Stimulated activated memory B cell treated with anti-CD40 and anti-IgM and Interleukin-4, amounts not matched to agents 10 μg/mL and 1 μg/mL and 100 μg/mL, for 72 hours (primary cell): Measurements from ENCODE around the gene FSCN2.

Source experiments
- ATAC-seq: fragments of 150-1000 bp; cut with Tn5 transposase; 2 replicates; pipeline ENCODE4 v1.10.0; 2021
- H3K27ac Mint-ChIP-seq: one replicate; pipeline ENCODE4 v1.8.0; 2022; ENCODE audit warnings: mild to moderate bottlenecking, mixed read lengths
- H3K27me3 Mint-ChIP-seq: one replicate; pipeline ENCODE4 v1.8.0; 2022; ENCODE audit warnings: mixed read lengths
- H3K36me3 Mint-ChIP-seq: one replicate; pipeline ENCODE4 v1.8.0; 2022; ENCODE audit warnings: mixed read lengths
- H3K4me1 Mint-ChIP-seq: one replicate; pipeline ENCODE4 v1.8.0; 2022; ENCODE audit warnings: mixed read lengths
- H3K4me3 Mint-ChIP-seq: one replicate; pipeline ENCODE4 v1.8.0; 2022; ENCODE audit warnings: mild to moderate bottlenecking, moderate library complexity, mixed read lengths
- H3K9me3 Mint-ChIP-seq: one replicate; pipeline ENCODE4 v1.8.0; 2022; ENCODE audit warnings: mixed read lengths

The FSCN2 gene

DNA sequence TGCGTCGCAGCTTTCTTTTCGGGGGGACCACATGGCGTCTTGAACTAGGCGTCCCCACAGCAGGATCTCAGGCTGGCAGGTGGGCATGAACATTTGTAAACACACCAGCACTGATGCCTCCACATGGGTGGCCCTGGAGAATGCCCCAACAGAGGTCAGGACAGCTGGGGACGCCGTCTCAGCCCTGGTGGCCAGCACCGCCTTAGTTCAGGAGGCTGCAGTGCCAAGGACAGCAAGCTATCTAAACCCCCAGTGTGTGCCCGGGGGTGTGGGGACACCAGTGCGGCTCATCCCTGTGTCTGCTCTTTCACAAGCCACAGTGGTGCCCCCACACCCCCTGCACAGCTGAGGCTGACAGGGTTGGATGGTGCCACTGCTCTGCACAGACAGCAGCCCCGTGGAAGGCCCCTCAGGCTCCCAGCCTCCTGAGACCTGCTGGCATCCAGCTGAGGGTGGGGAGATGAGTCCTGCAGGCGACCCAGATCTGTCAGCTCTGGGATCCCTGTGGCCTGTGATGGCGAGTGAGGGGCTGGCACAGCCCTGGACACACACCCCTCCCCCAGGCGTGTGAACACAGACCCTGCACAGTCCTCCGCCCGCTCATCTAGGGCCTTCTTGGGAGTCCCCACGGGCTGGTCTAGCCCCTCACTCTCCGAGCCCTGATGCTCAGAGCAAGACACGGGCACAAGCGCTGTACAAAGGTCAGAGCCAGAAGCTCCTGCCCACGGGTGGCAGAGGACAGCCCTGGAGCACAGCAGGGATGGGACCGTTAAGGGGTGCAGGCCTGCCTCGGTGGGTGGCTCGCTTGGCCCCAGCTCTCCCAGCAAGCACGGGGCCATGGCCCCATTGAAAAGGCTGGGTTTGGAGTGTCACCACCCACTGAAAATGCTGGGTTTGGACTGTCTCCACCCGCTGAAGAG is 10.7 kb downstream of the FSCN2 start:
- Mint-ChIP-seq H3K27me3 (no peaks in the 10 kb centered on the region), H3K9me3 (peaks cover 3% of the 10 kb centered on the region), H3K27ac (no peak overlapping the region), H3K36me3 (peaks cover 56% of the 10 kb centered on the region), H3K4me1 (peaks cover 13% of the 10 kb centered on the region), H3K4me3 (no peak overlapping the region)
- ATAC-seq, result no peak

GRCh38 chr17:81539571-81539900 is 11.4 kb downstream of the FSCN2 start:
- H3K36me3 Mint-ChIP-seq, result peaks cover 62% of the 10 kb centered on the region
- H3K4me1 Mint-ChIP-seq, result peaks cover 11% of the 10 kb centered on the region
- no peaks in the 10 kb centered on the region for H3K27me3 Mint-ChIP-seq
- H3K4me3 Mint-ChIP-seq, result no peak overlapping the region
- H3K9me3 Mint-ChIP-seq, result peaks cover 3% of the 10 kb centered on the region
- H3K27ac Mint-ChIP-seq, result no peak overlapping the region
- no peak for ATAC-seq

DNA sequence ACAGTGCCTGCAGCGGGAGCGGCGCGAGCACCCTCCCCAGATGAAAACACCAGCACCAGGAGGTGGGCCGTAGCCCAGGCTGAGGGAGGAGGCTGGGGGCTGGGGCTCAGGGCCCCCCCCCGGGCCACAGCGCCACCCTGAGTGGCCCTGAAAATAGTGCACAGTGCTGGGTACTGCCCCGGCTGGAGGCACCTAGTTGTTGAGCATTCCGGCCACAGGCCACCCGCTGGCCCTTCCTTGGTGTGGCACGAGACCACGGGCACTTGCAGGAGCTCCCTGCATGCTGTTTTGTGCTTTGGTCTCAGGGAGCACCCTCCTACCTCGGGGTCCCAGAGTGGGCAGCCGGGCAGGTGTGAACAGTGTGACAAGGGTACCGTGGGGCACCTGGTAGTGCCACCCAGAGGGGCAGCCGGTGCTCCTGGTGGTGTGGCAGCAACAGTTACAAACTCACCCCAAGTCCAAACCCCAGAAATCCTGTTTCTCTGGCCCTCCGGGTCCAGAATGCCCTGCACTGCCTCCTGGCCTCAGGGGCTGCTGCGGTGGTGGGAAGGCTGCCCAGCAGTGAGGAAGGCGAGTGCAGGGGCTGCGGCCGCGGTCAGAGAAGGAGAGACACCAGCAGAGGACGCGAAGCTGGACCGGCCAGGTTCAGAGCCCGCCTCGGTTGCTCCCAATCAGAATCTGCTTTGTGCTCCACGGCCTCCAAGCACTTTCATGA is 11.9 kb downstream of the FSCN2 start:
- Mint-ChIP-seq H3K27me3 (no peaks in the 10 kb centered on the region), H3K4me1 (peaks cover 11% of the 10 kb centered on the region), H3K9me3 (peaks cover 3% of the 10 kb centered on the region), H3K36me3 (peaks cover 66% of the 10 kb centered on the region), H3K27ac (no peak overlapping the region), H3K4me3 (no peak overlapping the region)
- ATAC-seq, result no peak

DNA sequence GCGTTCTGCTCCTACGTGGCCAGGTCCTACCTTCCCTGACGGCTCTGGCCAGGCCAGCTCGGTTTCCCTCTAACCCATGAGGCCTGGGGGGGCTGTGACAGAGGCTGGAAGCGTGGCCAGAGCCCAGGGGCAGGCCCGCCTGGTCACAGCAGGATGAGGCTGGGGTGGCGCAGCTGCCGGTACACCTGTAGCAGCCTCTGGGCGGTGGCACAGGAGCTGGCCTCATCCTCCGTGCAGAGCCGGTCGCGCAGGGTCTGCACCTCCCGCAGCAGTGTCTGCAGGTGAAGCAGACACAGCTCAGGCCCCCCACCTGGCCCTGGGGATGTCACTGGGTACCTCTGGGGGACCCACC is 12.5 kb downstream of the FSCN2 start:
- ATAC-seq, result no peak
- Mint-ChIP-seq H3K9me3 (no peaks in the 10 kb centered on the region), H3K27me3 (no peaks in the 10 kb centered on the region), H3K4me3 (no peak overlapping the region), H3K4me1 (peaks cover 11% of the 10 kb centered on the region), H3K36me3 (peaks cover 63% of the 10 kb centered on the region), H3K27ac (no peak overlapping the region)

DNA sequence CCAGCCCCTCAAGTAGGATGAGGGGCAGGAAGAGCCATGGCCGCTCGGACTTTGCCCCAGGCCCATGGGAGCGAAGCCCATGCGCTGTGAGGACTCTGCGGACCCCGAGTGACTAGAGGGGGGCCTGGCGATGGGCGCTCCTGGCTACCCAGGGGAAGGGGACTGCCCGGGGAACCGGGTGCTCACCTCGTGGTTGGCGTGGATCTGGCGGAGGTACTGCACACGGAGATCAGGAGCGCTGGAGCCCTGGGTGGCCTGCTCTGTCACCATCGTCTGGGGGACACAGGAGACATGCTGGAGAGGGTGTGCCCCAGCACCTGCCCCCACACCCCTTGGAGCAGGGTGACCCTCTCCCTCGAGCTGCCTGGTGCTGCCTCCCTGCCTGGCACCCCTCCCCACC is 12.9 kb downstream of the FSCN2 start:
- H3K4me3 Mint-ChIP-seq, result no peak overlapping the region
- H3K27ac Mint-ChIP-seq, result no peak overlapping the region
- peaks cover 11% of the 10 kb centered on the region for H3K4me1 Mint-ChIP-seq
- ATAC-seq, result no peak
- H3K27me3 Mint-ChIP-seq, result no peaks in the 10 kb centered on the region
- peaks cover 62% of the 10 kb centered on the region for H3K36me3 Mint-ChIP-seq
- H3K9me3 Mint-ChIP-seq, result no peaks in the 10 kb centered on the region

DNA sequence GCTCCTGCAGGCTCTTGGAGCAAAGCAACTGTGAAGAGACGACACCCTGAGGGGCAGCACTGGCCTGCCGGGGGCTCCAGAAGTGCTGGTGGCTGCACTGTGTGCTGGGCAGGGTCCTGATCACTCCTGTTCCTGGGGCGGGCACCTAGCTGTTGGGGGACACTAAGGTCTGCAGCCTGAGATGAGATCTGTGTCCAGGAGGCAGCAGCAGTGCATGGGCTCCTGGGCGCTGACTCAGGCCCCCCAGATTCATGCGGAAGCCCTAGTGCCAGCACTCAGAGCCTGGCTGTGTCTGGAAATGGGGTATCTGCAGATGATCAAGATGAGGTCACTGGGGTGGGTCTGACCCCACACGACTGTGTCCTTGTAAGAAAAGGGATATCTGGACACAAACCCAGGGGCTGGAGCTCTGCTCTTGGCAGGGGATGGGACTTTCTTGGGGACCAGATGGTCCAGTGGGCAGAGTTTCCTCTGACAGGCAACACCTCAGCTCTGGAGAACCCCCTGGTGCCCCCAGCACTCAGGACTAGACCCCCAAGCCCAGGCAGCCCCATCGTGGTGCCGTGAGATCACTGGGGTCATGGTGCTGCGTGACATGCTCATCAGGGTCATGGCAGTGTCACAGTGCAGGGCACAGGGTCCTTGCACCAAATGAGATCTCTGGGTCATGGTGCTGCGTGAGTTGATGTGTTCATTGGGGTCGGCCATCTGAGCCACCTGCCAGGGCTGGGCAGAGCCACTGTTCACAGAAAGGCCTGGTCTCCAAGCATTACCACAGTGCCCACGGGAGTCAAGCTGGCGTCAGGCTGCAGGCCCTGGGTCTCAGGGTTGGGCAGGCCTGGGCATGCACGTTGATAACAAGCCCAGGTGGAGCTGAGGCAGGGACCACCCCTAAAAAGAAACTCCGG is 14.5 kb downstream of the FSCN2 start:
- H3K9me3 Mint-ChIP-seq, result no peaks in the 10 kb centered on the region
- ATAC-seq, result no peak
- peaks cover 6% of the 10 kb centered on the region for H3K4me1 Mint-ChIP-seq
- no peaks in the 10 kb centered on the region for H3K27me3 Mint-ChIP-seq
- no peak overlapping the region for H3K4me3 Mint-ChIP-seq
- H3K36me3 Mint-ChIP-seq, result peaks cover 71% of the 10 kb centered on the region
- no peak overlapping the region for H3K27ac Mint-ChIP-seq

GRCh38 chr17:81543339-81543675 is 15.1 kb downstream of the FSCN2 start:
- Mint-ChIP-seq H3K4me1 (peaks cover under 1% of the 10 kb centered on the region), H3K27me3 (no peaks in the 10 kb centered on the region), H3K4me3 (no peak overlapping the region), H3K9me3 (no peaks in the 10 kb centered on the region), H3K36me3 (peaks cover 65% of the 10 kb centered on the region), H3K27ac (no peak overlapping the region)
- ATAC-seq, result no peak

- Mint-ChIP-seq H3K27ac (no peak overlapping the region), H3K36me3 (peaks cover 60% of the 10 kb centered on the region), H3K27me3 (no peaks in the 10 kb centered on the region), H3K4me1 (no peaks in the 10 kb centered on the region), H3K4me3 (no peak overlapping the region), H3K9me3 (no peaks in the 10 kb centered on the region)
- ATAC-seq, result no peak
Observed at GRCh38 chr17:81543756-81544155, 15.6 kb downstream of the FSCN2 start.

GRCh38 chr17:81544281-81544974 is 16.3 kb downstream of the FSCN2 start:
- Mint-ChIP-seq H3K4me1 (peaks cover 5% of the 10 kb centered on the region), H3K27me3 (no peaks in the 10 kb centered on the region), H3K27ac (no peak overlapping the region), H3K4me3 (no peak overlapping the region), H3K36me3 (peaks cover 65% of the 10 kb centered on the region), H3K9me3 (no peaks in the 10 kb centered on the region)
- no peak for ATAC-seq

- no peak for ATAC-seq
- Mint-ChIP-seq H3K36me3 (peaks cover 65% of the 10 kb centered on the region), H3K9me3 (no peaks in the 10 kb centered on the region), H3K27ac (no peak overlapping the region), H3K27me3 (no peaks in the 10 kb centered on the region), H3K4me3 (no peak overlapping the region), H3K4me1 (peaks cover 14% of the 10 kb centered on the region)
Observed at GRCh38 chr17:81545160-81545949, 17.2 kb downstream of the FSCN2 start.

- H3K27ac Mint-ChIP-seq, result no peak overlapping the region
- no peaks in the 10 kb centered on the region for H3K27me3 Mint-ChIP-seq
- peaks cover 50% of the 10 kb centered on the region for H3K36me3 Mint-ChIP-seq
- no peaks in the 10 kb centered on the region for H3K9me3 Mint-ChIP-seq
- peaks cover 29% of the 10 kb centered on the region for H3K4me1 Mint-ChIP-seq
- no peak overlapping the region for H3K4me3 Mint-ChIP-seq
- ATAC-seq, result no peak
Observed at GRCh38 chr17:81546906-81547613, 18.9 kb downstream of the FSCN2 start.

DNA sequence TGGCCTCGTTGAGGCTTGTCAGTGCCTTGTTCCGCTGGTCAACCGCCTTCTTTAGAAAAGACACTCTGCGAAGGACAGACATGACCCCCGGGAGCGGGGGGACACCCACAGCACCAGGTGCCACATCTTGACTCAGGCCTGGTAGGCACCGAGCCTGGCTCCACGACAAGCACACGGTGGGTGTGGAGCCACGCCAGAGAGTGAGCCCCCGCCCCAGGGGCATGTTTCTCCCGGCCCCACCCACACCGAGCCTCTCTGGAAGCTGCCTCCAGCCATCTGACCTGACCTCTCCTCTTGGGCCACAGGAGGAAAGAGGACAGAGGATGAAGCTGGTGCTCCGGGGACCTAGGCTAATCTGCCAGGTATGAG is 19.4 kb downstream of the FSCN2 start:
- no peaks in the 10 kb centered on the region for H3K9me3 Mint-ChIP-seq
- H3K27me3 Mint-ChIP-seq, result no peaks in the 10 kb centered on the region
- no peak for ATAC-seq
- peaks cover 47% of the 10 kb centered on the region for H3K36me3 Mint-ChIP-seq
- no peak overlapping the region for H3K27ac Mint-ChIP-seq
- peaks cover 29% of the 10 kb centered on the region for H3K4me1 Mint-ChIP-seq
- no peak overlapping the region for H3K4me3 Mint-ChIP-seq

DNA sequence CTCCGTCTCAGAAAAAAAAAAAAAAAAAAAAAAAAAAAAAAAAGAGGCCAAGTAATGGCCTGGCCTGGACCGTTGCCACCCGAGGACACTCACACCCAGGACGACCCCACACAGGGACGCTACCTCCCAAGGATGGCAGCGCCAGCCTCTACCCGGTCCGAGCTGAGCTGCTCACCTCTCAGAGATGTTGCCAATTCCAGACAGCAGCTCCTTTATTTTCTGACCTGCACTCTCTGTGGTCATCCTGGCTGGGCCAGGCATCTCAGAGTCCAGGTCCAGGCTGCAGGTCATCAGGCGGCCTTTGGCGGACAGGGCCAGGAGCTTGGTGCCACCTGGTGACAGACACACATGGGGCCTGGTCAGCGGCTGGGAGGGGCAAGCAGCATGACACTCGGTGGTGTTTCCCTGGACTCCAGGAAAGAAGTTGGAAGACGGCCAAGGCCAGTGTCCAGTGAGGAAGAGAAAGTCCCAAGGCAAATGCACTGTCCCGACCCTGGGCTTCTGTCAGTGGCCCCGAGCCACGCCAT is 20.9 kb downstream of the FSCN2 start:
- H3K36me3 Mint-ChIP-seq, result peaks cover 42% of the 10 kb centered on the region
- H3K27me3 Mint-ChIP-seq, result no peaks in the 10 kb centered on the region
- H3K4me1 Mint-ChIP-seq, result peaks cover 43% of the 10 kb centered on the region
- H3K4me3 Mint-ChIP-seq, result no peak overlapping the region
- H3K9me3 Mint-ChIP-seq, result no peaks in the 10 kb centered on the region
- no peak for ATAC-seq
- no peak overlapping the region for H3K27ac Mint-ChIP-seq

- Mint-ChIP-seq H3K27ac (no peak overlapping the region), H3K36me3 (peaks cover 37% of the 10 kb centered on the region), H3K9me3 (no peaks in the 10 kb centered on the region), H3K4me3 (no peak overlapping the region), H3K27me3 (no peaks in the 10 kb centered on the region), H3K4me1 (peaks cover 48% of the 10 kb centered on the region)
- ATAC-seq, result no peak
Observed at GRCh38 chr17:81549826-81550225, 21.6 kb downstream of the FSCN2 start.
